Common myeloid progenitor, CD34-positive (primary cell): ENCODE results near the gene CEP95.
A peak's percentile ranks its signal among the peaks of the same experiment; 100 is the strongest.

Source experiments
- CTCF ChIA-PET: fragments of 350-600 bp; sonication (Branson Sonifier 250); formaldehyde crosslinking; loops from one replicate; lab custom pipeline; 2021; ENCODE audit warnings: antibody characterized with exemption; lab: Charles Lee
- POLR2A ChIA-PET: fragments of 350-600 bp; sonication (Branson Sonifier 250); formaldehyde crosslinking; loops from one replicate; lab custom pipeline; 2021; ENCODE audit warnings: antibody characterized with exemption; lab: Charles Lee
- DNase-seq, 3 donors: peaks; one replicate each; pipeline versions ENCODE4 v3.0.0 to v3.0.0-alpha.2; 2013
- H3K27ac ChIP-seq, 2 experiments: 1 replicate in 1 of 2; 2 replicates in 1 of 2; pipeline ENCODE4 v1.7.0; 2013; ENCODE audit warnings: inconsistent platforms in 2 of 2, low read length in 2 of 2, mild to moderate bottlenecking in 2 of 2, low read depth in 1 of 2, moderate library complexity in 1 of 2; ENCODE audit not compliant: severe bottlenecking in 2 of 2, insufficient read depth in 1 of 2, poor library complexity in 1 of 2
- H3K27me3 ChIP-seq, 5 experiments: replicated peaks in 2 of 5; 1 replicate in 3 of 5; 2 replicates in 2 of 5; pipeline versions ENCODE4 v1.6.1 to v1.7.0; 2013; ENCODE audit warnings: low read length in 4 of 5, mild to moderate bottlenecking in 2 of 5, moderate library complexity in 2 of 5, inconsistent platforms in 1 of 5; ENCODE audit not compliant: insufficient read depth in 5 of 5, control insufficient read depth in 4 of 5
- H3K36me3 ChIP-seq, 4 experiments: 1 replicate in 2 of 4; 2 replicates in 2 of 4; pipeline versions ENCODE4 v1.6.1 to v1.7.0; 2013; ENCODE audit warnings: low read length in 3 of 4, control low read depth in 1 of 4, mild to moderate bottlenecking in 1 of 4; ENCODE audit not compliant: control insufficient read depth in 4 of 4, insufficient read depth in 4 of 4
- H3K4me1 ChIP-seq, 4 experiments: 1 replicate in 3 of 4; 2 replicates in 1 of 4; pipeline versions ENCODE4 v1.6.1 to v1.7.1; 2013; ENCODE audit warnings: low read length in 3 of 4, mild to moderate bottlenecking in 3 of 4, control low read depth in 1 of 4, inconsistent platforms in 1 of 4, moderate library complexity in 1 of 4; ENCODE audit not compliant: control insufficient read depth in 4 of 4, insufficient read depth in 4 of 4; ENCODE audit errors: control extremely low read depth in 1 of 4
- H3K4me3 ChIP-seq, 7 experiments: 1 replicate in 4 of 7; 2 replicates in 3 of 7; pipeline versions ENCODE4 v1.5.1 to v1.7.0; 2013; ENCODE audit warnings: mild to moderate bottlenecking in 7 of 7, low read length in 6 of 7, moderate library complexity in 6 of 7, inconsistent platforms in 2 of 7, low read depth in 2 of 7, control low read depth in 1 of 7; ENCODE audit not compliant: insufficient read depth in 4 of 7, control insufficient read depth in 1 of 7; ENCODE audit errors: extremely low read depth in 1 of 7
- H3K9me3 ChIP-seq, 5 experiments: 1 replicate in 4 of 5; 2 replicates in 1 of 5; pipeline versions ENCODE4 v1.6.1 to v1.7.1; 2013; ENCODE audit warnings: low read length in 4 of 5, mild to moderate bottlenecking in 2 of 5, inconsistent platforms in 1 of 5, low read depth in 1 of 5, moderate library complexity in 1 of 5; ENCODE audit not compliant: control insufficient read depth in 4 of 5, insufficient read depth in 2 of 5; ENCODE audit errors: control extremely low read depth in 1 of 5
- WGBS: methylation state at CpG from one replicate; pipeline ENCODE4 v1.1.5; 2013; ENCODE audit not compliant: insufficient coverage; 5-methylcytosine and 5-hydroxymethylcytosine counted together

Gene CEP95

DNA sequence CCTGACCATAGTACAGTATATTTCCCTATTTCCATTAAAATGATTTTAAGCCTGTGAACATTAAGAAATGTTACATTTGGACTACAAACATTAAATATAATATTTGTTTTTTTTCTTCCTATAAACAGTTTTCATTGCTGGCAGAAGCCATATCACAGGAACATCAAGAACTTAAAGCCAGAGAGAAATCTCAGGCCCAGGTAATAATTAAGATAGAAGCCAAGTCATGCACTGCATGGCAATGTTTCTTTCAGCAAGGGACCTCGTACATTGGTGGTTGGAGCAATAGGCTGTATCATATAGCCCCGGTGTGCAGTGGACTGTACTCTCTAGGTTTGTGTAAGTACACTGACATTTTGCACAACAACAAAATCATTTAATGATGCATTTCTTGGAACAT is 30.1 kb downstream of the CEP95 start:
- Histone ChIP-seq H3K4me3 (no peak overlapping the region), H3K27me3 (no peaks in the 10 kb centered on the region), H3K27ac (no peak overlapping the region), H3K36me3 (peaks cover 34 to 84% (median 62%) of the 10 kb centered on the region in 4 experiments), H3K4me1 (no peaks in the 10 kb centered on the region), H3K9me3 (no peaks in the 10 kb centered on the region)
- CTCF ChIA-PET: interaction anchor here (1.1 kb wide), 1 partner anchor 11 kb away, joined by 3 read pairs; no protein-coding TSS in a partner anchor
- DNase-seq: no peak
- POLR2A ChIA-PET: no interaction called here
- 100% methylated on average over 1 of the region's 2 CpGs for WGBS

DNA sequence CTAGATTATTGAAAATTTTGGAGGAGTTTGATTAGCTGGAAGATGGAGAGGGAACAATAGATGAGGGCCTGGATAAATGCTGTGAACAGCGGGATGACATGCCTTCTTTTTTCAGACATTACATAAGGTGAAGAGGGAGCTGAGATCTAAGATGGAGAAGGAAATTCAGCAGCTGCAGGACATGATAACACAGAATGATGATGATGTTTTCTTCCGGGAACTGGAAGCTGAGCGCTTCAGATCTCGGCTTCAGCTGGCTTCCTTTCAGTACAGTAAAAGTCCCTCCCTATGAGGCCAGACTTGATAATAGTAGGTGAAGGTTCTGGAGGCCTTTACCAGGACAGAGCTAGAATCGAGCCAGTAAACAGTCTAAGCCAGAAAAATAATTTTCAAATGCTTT is 30.7 kb downstream of the CEP95 start:
- Histone ChIP-seq H3K4me3 (no peak overlapping the region), H3K27ac (no peak overlapping the region), H3K9me3 (no peaks in the 10 kb centered on the region), H3K27me3 (no peaks in the 10 kb centered on the region), H3K4me1 (no peaks in the 10 kb centered on the region), H3K36me3 (peaks cover 29 to 81% (median 58%) of the 10 kb centered on the region in 4 experiments)
- ChIA-PET POLR2A (no interaction called here), CTCF (interaction anchor here (0.8 to 1.2 kb wide), 3 partner anchors 10 to 109 kb away, joined by 3 read pairs; no protein-coding TSS in a partner anchor)
- no peak for DNase-seq
- WGBS: 86% methylated on average over 4 of the region's 5 CpGs

DNA sequence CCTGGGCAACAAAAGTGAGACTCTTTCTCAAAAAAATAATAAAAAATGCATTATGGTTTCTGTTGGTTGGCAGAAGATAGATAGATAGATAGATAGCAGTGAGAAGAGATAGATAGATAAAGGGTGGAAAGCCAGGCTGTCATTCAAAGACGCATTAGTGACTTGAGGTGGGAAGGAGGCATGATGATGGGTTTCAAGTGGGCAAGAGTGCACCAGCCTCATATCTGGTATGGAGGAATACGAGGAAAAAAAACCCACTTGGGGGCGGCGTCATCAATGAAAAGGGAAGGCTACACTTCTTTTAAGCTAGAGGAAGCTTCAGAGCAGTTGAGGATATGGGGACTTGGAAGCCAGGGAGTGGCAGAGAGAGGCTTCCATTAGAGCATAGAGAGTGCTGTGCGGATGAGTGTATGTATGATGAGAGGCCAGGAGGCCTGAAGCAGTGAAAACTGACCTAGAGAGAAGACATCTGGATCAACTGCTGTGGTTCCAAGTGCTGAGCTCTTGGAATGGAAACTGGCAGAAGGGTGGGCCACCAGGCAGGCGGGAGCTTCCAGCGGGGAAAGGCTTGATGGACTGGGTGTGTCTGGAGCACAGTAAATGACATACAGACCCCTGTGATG is 31.8 kb downstream of the CEP95 start:
- Histone ChIP-seq H3K4me3 (no peak overlapping the region), H3K9me3 (no peaks in the 10 kb centered on the region), H3K4me1 (no peaks in the 10 kb centered on the region), H3K27me3 (no peaks in the 10 kb centered on the region), H3K36me3 (peaks cover 25 to 70% (median 49%) of the 10 kb centered on the region in 4 experiments), H3K27ac (no peak overlapping the region)
- ChIA-PET CTCF (interaction anchor here (0.6 to 1.5 kb wide), 8 partner anchors 11 to 635 kb away, joined by 3 read pairs; no protein-coding TSS in a partner anchor), POLR2A (no interaction called here)
- 95% methylated on average over 7 of the region's 7 CpGs for WGBS
- DNase-seq: no peak

DNA sequence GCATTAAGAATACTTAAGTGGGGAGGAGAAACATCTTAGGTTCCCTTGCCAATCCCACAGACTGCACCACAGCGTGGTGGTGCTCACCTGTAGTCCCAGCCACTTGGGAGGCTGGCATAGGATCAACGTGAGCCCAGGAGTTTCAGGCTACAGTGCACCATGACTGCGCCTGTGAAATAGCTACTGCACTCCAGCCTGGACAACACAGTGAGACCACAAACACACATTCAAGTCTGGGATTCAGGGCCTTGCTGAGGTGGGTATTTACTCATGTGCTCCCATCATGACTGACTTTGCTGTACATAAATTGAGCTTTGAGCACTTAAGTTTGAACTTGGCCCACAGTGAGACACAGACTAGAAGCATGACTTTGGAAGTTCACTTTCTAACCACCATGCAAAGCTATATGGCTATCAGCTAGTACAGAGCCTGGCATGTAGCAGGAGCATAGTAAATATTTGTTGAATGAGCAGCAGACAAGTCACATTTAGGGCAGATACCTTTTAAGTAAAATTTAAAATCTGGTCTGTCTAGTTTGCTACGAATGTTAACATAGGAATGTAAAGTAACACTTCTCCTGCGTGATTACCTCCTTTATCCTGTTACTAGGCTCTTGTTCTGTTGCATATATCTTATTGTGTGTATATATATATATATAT is 33.5 kb downstream of the CEP95 start:
- WGBS: 100% methylated on average over 3 of the region's 5 CpGs
- CTCF ChIA-PET: interaction anchor here (0.7 to 1.5 kb wide), 2 partner anchors 9 to 20 kb away, joined by 3 read pairs; no protein-coding TSS in a partner anchor
- no peaks in the 10 kb centered on the region for H3K27me3 ChIP-seq
- H3K4me1 ChIP-seq: no peaks in the 10 kb centered on the region
- POLR2A ChIA-PET: no interaction called here
- H3K27ac ChIP-seq: no peak overlapping the region
- DNase-seq: no peak
- H3K4me3 ChIP-seq: no peak overlapping the region
- H3K9me3 ChIP-seq: no peaks in the 10 kb centered on the region
- peaks cover 12 to 67% (median 44%) of the 10 kb centered on the region in 4 experiments for H3K36me3 ChIP-seq

DNA sequence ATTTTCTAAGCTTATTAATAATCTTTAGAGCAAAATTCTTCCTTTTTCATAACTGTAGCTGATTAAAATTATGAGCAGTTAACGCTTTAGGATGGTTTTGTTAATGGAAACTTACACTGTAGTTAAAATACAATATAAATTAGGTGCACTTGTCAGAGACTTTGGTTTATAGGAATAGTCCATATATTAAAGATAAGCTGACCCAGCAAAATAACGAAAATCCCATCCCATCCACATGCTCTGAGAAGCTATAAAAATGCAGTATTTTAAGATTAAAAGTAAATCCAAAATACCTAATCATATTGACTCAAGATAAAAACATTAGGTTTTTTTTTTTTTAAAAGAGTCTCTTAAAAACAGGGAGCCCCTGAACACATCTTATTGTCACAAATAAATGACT is 38.0 kb downstream of the CEP95 start:
- POLR2A ChIA-PET: no interaction called here
- no peaks in the 10 kb centered on the region for H3K27me3 ChIP-seq
- H3K27ac ChIP-seq: no peak overlapping the region
- CTCF ChIA-PET: interaction anchor here (0.8 kb wide), 1 partner anchor 12 kb away, joined by 4 read pairs; no protein-coding TSS in a partner anchor
- no peaks in the 10 kb centered on the region for H3K4me1 ChIP-seq
- no peak overlapping the region for H3K4me3 ChIP-seq
- DNase-seq: no peak
- H3K36me3 ChIP-seq: peaks cover 11 to 55% (median 41%) of the 10 kb centered on the region in 4 experiments
- WGBS: no CpG with 5 or more reads among the region's 2 CpGs
- no peaks in the 10 kb centered on the region for H3K9me3 ChIP-seq

DNA sequence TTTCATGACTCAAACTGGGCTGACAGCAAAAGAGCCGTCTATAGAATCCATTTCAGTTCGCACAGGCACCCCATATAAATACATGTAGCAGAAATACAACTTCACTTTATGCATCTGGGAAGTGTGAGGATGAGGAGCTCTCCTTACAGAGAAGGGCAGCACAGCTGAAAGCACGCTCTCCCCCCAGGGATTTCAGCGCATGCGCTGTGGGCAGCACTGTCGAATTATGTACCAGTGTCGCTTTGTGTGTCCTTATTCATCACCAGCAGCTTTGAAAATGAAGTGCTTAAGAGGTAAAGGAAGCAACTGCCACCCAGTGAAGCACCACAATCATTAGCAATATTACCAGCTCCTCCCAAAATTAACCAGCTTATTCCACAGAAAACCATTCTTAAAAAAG is 39.9 kb downstream of the CEP95 start:
- Histone ChIP-seq H3K27ac (no peak overlapping the region), H3K9me3 (no peaks in the 10 kb centered on the region), H3K4me3 (no peak overlapping the region), H3K36me3 (peaks cover 12 to 62% (median 40%) of the 10 kb centered on the region in 4 experiments), H3K4me1 (no peaks in the 10 kb centered on the region), H3K27me3 (no peaks in the 10 kb centered on the region)
- CTCF ChIA-PET: interaction anchor here (1.3 to 1.7 kb wide), 2 partner anchors 14 to 52 kb away, joined by 3 to 7 read pairs; no protein-coding TSS in a partner anchor
- WGBS: 100% methylated on average over 4 of the region's 7 CpGs
- POLR2A ChIA-PET: no interaction called here
- no peak for DNase-seq

DNA sequence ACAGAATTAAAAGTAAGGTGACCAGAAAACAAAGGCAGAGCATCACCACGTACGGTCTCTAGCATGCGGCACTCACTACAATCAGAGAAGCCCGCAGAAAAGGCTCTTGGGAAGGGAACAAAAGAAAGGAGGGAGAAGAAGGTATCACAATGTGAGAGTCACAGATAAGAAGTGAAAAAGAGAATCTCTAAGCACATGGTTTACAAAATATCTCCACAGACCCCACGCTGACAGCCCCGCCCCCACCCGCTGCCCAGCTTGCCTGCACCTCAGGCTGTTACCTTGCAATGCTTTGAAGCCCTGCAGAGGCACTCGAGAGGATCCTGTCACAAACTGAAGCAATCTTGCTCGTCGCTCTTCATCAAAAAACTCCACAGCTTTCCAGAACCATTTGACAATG is 40.5 kb downstream of the CEP95 start:
- Histone ChIP-seq H3K4me3 (no peak overlapping the region), H3K27me3 (no peaks in the 10 kb centered on the region), H3K9me3 (no peaks in the 10 kb centered on the region), H3K36me3 (peaks cover 10 to 57% (median 40%) of the 10 kb centered on the region in 4 experiments), H3K27ac (no peak overlapping the region), H3K4me1 (no peaks in the 10 kb centered on the region)
- 97% methylated on average over 10 of the region's 10 CpGs for WGBS
- POLR2A ChIA-PET: interaction anchor here (0.5 kb wide), 1 partner anchor 920 kb away, joined by 3 read pairs; no protein-coding TSS in a partner anchor
- CTCF ChIA-PET: interaction anchor here (1.1 to 1.7 kb wide), 3 partner anchors 14 to 102 kb away, joined by 3 to 7 read pairs (median 3); no protein-coding TSS in a partner anchor
- peak in 1 of 3 donors; percentile 22 for DNase-seq
